GM10847 (cell line): ENCODE results near the gene EDAR.

ENCODE experiments used
- POLR2A ChIP-seq: IDR thresholded peaks from 2 replicates; pipeline ENCODE4 v1.6.1; 2011; ENCODE audit not compliant: insufficient read length; ENCODE audit errors: extremely low read depth

Gene EDAR

GRCh38 chr2:108982259-108982679, 6.8 kb downstream of the EDAR start:
- no peak for TF ChIP-seq POLR2A

- no peak for TF ChIP-seq POLR2A
Observed at GRCh38 chr2:108981846-108982245, 7.2 kb downstream of the EDAR start.

- TF ChIP-seq POLR2A = no peak
Observed at GRCh38 chr2:108980076-108980475, 8.9 kb downstream of the EDAR start.

- TF ChIP-seq POLR2A = no peak
Observed at GRCh38 chr2:108979461-108979860, 9.6 kb downstream of the EDAR start.

- no peak for TF ChIP-seq POLR2A
Observed at GRCh38 chr2:108978709-108979111, 10.3 kb downstream of the EDAR start.

- no peak for TF ChIP-seq POLR2A
Observed at GRCh38 chr2:108975613-108976435, 13.2 kb downstream of the EDAR start.

- no peak for TF ChIP-seq POLR2A
Observed at GRCh38 chr2:108974674-108975073, 14.3 kb downstream of the EDAR start.

GRCh38 chr2:108972663-108973062, 16.4 kb downstream of the EDAR start:
- TF ChIP-seq POLR2A = no peak

GRCh38 chr2:108971661-108972566, 17.1 kb downstream of the EDAR start:
- no peak for TF ChIP-seq POLR2A

- TF ChIP-seq POLR2A = no peak
Observed at GRCh38 chr2:108970369-108970768, 18.7 kb downstream of the EDAR start.

- no peak for TF ChIP-seq POLR2A
Observed at GRCh38 chr2:108969856-108970255, 19.2 kb downstream of the EDAR start.

- TF ChIP-seq POLR2A = no peak
Observed at GRCh38 chr2:108968619-108969018, 20.4 kb downstream of the EDAR start.

- TF ChIP-seq POLR2A = no peak
Observed at GRCh38 chr2:108967757-108968156, 21.3 kb downstream of the EDAR start.

GRCh38 chr2:108965540-108966289, 23.3 kb downstream of the EDAR start:
- no peak for TF ChIP-seq POLR2A

GRCh38 chr2:108963057-108963456, 26.0 kb downstream of the EDAR start:
- TF ChIP-seq POLR2A = no peak
